HT1080 (cell line): ENCODE results near the gene RASL10A. TPM values are rescaled to one million over a fixed set of nuclear protein-coding genes. Genes with fewer than 3 reads are reported as not detected.

Experiments
- DNase-seq: peaks from one replicate; pipeline ENCODE4 v3.0.0-alpha.2; 2015; ENCODE audit warnings: low read depth
- total RNA-seq: library from RNA; depleted of rRNA; stranded (reverse); fragments of >200 nt; shearing (Covaris generic); gene quantifications from 2 replicates; pipeline ENCODE4 v1.2.3, GENCODE V29; 2014

The RASL10A gene
- total RNA-seq, 1 experiment from 2014 or later: 1.5 TPM

DNA sequence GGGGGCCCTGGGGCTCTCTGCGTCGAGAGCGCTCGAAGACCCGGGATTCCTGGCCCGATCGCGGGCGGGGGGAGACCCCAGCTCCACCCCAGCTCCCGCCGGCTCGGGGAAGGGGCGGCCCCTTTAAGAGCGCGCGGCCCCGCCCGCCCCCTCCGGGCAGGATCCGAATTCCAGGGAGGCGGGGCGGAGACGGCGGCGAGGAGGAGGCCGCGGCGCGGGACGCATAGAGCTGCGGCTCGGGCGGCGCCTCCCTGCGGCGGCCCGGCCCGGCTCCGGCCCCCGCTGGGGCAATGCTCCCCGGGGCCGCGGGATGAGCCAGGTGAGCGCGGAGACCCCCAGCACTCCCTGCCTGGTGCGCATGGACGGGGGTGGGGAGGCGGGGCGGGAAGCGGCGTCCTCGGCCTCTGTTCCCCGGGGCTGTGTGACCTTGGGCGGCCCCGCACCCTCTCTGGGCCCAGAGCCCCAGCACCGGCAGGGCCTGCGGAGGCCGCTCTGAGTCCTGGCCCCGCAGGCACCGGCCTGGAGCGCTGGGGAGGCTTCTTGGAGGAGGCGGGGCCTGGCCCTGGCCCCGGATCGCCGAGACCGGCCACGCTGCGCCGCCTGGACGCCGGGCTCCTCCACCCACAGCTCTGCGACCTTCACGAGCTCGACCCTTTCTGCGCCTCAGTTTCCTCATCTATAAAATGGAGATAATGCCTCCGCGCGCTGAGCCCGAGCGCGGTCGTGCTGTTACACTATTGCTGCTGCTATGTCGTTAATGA, 8.5 kb downstream of the RASL10A start:
- peak; percentile 73 for DNase-seq

DNA sequence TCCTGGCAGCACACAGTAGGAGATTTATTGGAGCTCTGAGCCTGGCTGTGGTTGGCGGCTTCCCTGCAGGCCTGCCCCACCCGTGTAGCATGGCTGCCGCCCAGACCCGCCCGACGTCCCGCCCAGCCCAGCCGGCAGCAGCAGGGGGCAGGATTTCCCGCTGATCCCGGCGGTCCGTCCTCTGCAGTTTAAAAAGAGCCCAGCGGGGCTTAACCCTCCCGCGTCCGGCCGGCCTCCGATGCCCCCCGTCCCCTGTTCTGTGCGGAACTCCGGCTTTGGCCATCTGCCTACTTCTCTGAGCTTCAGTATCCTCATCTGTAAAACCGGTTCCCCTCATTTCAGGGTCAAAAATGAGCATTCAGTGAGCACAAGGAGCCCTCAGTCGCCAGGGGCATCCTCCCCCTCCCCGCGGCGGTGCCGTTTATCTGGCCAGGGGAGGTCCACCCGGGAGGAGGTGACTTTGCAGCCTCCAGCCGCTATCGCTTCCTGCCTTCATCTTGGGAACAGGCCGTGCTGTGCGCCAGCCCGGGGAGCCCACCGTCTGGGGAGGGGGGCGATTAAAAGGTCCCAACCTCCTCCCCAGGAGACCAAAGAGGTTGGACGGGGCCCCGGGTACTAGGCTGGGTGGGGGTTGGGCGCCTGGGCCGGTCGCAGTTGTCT, 9.2 kb downstream of the RASL10A start, which contains the start of gene GAS2L1:
TSS of gene GAS2L1 (plus strand) at position 476 of the 660 bp plus-strand sequence. CDS start 1,456 bp downstream, outside the sequence.
- DNase-seq: peak; percentile 82

DNA sequence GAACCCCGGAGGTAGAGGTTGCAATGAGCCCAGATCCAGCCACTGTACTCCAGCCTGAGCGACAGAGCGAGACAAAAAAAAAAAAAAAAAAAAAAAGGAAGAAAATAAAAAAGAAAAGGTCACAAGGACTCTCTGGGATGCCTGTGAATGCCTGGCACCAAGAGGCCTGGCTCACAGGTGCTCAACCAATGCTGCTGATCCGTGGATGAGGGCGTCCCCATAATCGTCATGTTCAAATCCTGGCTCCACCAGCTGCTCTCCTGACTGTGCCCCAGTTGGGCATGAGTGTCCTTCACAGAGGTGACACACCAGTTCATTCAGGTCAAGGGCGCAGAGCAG, 9.7 kb downstream of the RASL10A start:
- DNase-seq: no peak

DNA sequence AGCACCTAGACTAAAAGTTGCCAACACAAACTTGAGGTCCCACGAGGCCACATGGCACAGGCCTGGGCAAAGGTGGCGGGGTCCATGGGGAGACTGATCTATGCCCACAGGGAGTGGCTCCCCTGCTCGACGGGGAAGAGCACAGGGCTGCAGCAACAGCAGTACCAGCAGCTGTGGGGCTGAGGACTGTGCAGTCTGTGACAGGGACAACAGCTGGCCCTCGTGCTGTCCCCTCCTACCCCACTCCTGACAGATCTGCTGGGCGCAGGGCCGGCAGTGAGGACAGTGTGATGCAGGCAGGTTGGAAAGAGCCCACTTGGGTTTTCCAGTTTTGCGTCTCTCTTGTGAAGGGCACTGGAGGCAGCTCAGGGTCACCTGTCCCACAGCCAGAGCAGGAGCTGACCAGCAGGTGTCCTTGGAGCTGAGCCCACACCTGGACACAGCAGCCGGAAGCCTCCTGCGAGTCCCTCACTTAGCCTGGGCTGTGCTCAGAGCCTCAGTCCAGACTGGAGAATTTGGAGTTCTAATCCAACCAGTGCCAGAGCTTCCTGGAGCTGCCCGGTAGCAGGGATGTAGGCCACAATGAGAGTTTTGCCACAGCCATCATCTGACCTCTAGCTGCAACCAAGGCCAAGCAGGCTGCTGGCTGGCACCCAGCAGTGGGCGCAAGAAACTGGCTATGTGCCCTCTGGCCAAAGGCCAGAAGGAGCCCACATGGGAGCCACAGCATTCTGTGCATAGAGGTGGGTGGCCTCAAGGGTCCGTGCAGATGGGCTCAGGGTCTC, 12.6 kb downstream of the RASL10A start:
- DNase-seq: no peak

DNA sequence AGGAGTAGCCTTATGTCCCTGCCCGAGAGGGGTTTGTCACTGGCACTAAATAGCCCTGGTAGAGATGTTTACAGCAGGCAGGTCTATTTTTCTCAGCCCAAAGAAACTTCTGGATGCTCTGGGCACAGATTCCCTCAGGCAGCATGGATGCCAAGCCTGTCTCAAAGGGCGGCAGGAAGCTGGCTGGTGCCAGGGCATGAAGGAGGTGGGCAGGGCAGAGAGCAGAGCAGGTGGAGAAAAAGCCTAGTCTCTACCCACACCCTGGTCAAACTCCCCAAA, 13.2 kb downstream of the RASL10A start:
- no peak for DNase-seq

DNA sequence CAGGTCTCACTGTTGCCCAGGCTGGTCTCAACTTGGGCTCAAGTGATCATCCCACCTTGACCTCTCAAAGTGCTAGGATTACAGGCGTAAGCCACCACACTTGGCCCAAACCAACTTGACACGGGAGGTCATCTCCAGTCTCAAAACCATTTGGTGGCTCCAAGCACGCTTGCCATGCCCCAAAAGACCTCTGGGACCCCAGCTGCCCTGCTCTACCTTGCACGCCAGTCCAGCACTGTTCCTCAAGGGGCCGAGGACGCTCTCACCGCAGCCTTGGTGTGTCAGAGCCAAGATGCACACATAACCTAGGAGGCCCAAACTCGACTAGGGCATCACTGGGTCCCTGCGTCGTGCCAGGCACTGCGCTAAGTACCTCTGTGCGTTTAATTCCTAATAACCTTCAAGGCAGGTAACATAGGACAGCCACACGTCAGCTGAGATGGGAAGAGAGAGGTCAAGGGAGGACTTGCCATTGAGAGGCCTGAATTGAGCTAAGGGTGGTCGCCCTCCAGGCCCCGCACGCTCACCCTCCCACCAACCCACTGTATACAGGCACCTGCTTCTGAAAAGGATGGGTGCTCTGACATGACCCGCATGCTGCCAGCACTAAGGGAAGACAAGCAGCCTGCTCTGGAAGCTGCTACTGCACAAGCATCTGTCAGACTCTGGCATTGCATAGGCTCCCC, 13.6 kb downstream of the RASL10A start:
- no peak for DNase-seq

DNA sequence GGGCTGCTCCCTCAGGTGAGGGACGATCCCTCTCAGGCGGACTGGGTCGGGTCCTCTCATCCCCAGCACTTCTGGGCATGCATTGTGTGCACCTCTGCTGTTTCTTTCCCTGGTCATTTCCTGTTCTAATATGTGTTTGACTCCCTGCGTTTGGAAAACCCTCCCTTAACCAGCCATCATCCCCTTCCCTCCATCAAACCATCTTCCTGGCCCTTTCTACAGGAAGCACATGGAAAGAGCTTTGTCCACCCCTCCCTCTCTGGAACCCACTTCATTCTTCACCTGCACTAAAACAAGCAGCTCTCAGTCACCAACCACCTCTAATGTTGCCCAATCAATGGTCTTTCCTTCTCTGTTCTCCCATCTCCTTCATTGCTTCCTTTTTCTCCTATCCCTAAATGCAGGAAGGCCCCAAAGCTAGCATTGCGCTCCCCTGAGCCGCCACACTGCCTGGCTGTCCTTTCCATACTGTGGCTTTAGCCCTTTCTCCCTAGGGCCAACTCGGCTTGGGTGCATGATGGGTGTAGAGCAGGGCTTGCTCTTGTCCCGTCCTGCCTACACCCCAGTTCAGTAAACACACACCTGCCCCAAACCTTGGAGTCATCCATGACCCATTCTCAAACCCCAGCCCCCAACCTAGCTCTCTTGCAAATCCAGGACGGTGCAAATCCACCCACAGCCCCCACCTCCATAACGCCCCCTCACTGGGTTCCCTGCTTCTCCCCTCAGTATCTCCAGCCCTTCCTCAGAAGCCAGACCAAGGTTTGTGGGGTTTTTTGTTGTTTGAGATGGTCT, 14.5 kb downstream of the RASL10A start:
- DNase-seq: no peak

DNA sequence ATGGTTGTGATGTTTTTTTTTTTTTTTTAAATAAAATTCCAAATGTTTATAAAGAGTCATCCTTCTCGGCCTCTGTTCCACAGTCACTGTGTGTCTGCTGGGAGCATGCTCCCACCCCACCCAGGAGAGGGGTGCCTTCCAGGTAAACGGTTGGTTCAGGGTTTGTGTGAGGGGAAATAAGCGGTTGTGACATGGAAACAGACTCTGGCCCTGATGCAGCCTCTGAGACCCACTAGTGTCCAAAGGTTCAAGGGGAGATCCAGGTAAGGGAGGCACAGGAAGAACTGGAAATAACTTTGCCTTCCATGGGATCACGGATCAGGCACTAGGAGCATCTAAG, 15.1 kb downstream of the RASL10A start:
- no peak for DNase-seq

DNA sequence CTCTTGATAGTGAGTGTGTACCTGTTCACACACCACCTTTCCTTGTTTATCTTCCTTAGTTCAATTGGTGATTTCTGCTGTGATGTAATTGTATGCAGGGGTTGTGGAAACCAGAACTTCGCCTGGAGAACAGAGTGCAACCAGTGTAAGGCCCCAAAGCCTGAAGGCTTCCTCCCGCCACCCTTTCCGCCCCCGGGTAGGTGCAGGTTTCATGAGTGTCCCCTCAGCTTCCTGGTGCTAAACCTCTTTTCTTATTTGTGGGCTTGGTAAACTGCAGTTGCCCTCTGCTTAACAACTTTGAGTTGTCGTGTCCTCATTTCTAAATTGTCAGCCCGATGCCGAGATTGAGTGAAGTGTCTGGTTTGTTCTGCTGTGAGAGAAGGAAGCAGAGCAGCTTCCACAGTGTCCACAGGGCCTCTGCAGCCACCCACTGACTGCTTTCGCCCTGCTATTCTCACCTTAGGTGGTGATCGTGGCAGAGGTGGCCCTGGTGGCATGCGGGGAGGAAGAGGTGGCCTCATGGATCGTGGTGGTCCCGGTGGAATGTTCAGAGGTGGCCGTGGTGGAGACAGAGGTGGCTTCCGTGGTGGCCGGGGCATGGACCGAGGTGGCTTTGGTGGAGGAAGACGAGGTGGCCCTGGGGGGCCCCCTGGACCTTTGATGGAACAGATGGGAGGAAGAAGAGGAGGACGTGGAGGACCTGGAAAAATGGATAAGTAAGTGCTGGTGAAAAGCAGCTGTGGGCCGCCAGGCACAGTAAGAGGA, 16.2 kb downstream of the RASL10A start:
- DNase-seq: no peak

DNA sequence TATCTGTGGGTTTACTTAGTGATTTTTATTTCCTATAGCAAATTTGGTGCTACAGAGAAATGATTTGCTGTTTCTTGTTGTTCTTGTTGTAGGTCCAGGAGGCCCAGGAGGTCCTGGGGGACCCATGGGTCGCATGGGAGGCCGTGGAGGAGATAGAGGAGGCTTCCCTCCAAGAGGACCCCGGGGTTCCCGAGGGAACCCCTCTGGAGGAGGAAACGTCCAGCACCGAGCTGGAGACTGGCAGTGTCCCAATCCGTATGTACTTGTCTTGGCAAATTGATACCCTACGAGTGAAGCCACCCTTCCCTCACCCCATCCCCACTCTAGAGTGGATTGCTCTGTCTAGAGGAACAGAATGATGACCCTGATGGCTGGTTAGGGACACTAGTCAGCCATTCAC, 16.9 kb downstream of the RASL10A start:
- no peak for DNase-seq

DNA sequence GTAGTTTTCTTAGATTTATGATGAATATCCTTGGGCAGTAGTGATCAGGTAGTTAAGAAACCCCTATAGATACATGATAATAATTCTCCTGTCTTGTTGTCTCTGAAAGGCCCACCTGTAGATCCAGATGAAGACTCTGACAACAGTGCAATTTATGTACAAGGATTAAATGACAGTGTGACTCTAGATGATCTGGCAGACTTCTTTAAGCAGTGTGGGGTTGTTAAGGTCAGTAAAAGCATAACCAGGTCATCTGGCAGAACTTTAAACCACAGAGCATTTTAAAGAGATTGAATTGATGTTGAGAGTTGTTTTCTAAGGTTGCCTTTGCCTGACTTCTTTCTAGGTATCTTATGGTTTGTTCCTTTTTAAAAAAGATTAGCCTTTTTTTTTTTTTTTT, 23.1 kb downstream of the RASL10A start:
- DNase-seq: no peak

DNA sequence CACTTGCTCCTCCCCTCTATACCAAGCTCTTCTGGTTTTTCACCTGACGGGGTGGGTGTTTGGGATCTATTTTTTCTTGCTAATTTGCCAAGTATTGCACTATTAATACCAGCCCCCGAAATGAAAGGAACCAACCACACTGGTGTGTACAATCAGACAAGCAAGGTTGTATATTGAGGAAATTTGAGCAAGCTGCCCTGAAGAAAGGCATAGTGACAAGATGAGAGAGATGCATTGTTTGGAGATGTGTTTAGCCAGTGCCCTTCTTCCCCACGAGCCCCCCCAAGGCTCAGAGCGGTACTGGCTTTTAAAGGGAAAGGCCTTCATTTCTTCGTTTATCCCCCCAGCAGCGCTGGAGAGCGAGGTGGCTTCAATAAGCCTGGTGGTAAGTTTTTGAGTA, 24.3 kb downstream of the RASL10A start:
- DNase-seq: no peak

DNA sequence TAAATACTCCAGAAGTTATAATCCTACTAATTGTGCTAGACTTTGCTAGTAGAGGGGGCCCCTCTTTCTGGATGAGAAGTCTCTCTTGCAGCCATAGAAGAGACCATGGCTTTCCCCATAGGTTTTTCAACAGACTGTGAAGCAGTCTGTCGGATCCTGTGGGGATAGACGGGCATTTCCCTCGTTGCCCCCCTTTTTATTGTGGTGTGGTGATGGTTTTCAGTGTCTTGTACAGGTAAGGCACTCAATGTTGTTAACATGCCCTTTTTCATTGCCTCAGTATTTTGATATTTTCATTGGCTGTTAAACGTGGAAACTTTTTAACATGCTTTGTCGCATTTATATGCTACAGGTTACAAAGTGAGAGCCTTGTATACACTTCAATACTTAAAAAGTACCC, 25.4 kb downstream of the RASL10A start:
- DNase-seq: no peak

DNA sequence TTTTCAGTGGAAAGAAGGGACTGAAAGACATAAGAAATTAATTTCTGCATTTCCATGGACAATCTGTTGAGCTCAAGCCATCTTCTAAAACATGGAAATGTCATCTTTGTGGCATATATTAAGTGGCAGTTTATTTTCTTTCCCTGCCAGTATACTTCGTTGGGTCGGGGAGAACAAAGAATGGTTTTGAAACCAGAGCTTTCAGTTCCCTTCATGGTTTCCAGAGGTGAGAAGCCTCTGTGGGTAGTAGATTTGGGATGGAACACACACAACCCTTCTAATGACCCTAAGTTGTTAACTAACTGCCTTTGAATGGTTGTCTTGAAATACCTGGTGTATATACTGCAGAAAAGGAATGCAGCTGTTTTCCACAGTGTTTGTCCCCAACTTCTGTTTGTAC, 26.7 kb downstream of the RASL10A start:
- no peak for DNase-seq

DNA sequence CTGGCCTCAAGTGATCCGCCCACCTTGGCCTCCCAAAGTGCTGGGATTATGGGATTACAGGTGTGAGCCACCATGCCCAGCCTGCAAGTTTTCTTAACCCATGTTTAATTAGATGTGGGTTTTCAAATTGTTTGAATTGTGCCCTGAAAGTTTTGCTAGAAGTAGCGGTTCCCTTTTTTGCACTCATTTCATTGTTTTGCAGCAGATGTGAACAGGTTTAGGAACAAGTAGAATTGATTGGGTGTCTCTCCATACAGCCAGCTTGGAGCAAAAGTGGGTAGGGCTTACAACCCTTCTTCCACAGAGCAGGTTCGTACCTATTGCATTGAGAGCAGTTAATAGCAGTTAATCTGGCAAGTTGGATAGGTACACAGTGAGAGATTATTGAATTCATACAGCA, 31.3 kb downstream of the RASL10A start:
- DNase-seq: no peak

DNA sequence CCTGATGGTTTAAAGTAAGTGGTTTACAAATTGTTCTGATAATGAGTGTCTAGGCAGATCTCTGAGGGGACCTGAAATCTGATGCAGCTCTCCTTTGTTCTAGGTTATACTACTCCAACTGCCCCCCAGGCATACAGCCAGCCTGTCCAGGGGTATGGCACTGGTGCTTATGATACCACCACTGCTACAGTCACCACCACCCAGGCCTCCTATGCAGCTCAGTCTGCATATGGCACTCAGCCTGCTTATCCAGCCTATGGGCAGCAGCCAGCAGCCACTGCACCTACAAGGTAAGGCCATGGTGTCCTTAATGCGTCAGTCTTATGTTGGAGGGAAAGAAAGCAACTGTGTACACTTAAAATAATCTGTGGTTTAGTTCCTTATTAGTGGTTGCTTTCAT, 37.6 kb downstream of the RASL10A start:
- DNase-seq: no peak

DNA sequence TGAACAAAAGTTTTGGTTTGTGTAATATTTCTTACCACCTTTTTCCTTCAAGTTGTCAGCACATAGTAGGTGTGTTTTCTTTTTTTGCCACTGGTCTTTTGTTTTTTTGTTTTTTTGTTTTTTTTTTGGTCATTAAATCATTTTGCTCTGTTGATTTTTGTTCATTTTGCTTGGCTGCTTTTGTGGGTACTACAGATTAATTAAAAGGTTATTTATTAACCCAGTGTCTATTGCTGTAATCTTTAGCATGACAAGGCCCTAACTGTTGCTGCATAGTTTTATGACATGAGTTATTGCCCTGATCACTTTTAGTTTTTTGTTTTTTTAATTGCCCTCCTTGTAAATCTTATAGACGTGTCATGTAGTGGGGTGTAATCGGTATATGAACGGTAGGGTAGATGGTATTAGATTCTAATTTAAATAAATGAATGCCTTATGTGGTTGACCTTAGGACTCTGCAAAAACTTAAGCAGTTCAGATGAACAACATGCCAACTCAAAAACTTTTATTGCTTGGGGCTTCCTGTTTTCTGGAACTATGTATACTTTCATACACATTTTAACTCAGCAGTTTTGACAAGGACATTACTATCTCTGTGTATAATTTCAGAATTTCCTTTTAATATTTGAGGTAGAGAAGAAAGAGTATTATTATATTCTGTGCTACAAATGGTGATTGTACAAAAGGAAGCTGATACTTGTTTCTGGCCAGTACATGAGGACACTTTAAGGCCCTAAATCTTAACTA, 39.5 kb downstream of the RASL10A start:
- DNase-seq: no peak

DNA sequence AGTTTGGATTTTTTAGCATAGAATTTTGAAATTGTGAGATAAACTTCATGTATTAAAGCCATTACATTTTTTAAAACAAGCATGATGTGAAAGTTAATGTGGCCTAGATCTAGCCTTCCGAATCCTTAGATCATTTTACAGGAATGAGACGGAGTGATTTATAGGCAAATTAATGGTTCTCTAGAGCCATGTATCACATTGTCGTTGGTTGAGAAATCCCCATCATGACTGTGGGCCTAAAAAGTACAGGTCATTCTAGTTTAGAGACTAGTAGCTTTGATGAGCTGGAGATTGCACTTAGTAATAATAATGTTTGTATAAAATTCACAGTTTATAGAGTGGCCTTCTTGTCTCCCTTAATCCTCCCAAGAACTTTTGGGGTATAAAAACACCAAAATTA, 40.3 kb downstream of the RASL10A start:
- DNase-seq: no peak

DNA sequence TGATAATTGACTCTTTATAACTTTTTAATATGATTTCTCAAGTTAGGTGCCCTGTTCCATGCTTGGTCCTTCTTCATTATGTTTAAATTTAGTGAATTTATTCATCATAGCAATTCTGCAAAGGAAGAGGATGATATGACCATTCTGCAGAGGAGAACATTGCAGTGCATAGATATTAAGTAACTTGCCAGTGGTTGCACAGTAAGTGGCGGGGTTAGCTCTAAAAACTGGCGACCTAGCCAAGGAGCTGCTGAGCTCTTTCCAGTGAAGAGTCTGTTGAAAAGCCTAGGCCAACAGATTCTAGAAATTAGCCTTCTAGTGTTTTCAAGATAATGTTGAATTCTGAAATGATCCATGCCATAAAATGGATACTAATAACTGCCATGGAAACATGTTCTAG, 42.9 kb downstream of the RASL10A start:
- DNase-seq: no peak
